H1 (cell line): Measurements from ENCODE around the gene SPINT2. TPM values are rescaled to one million over a fixed set of nuclear protein-coding genes. Genes with fewer than 3 reads are reported as not detected.

ENCODE experiments used
- CHD7 ChIP-seq: fragments of 300-600 bp; sonication (generic); IDR thresholded peaks from 2 replicates; pipeline ENCODE4 v1.7.1; 2012; ENCODE audit warnings: low read length, moderate library complexity, mild to moderate bottlenecking, inconsistent platforms; ENCODE audit not compliant: insufficient replicate concordance
- CTCF ChIP-seq, 3 experiments: IDR thresholded peaks; 1 replicate in 2 of 3; 2 replicates in 1 of 3; pipeline versions ENCODE4 v1.5.1 to v1.6.1; 2011; ENCODE audit warnings: low read length in 3 of 3, mild to moderate bottlenecking in 3 of 3, inconsistent platforms in 2 of 3, low read depth in 1 of 3, moderate library complexity in 1 of 3; ENCODE audit not compliant: insufficient read depth in 1 of 3; ENCODE audit errors: control extremely low read depth in 1 of 3
- EZH2 ChIP-seq: fragments of 200-600 bp; sonication (generic); IDR thresholded peaks from 2 replicates; pipeline ENCODE4 v1.7.1; 2012; ENCODE audit warnings: low read depth, mild to moderate bottlenecking, moderate library complexity, low read length, inconsistent platforms; ENCODE audit not compliant: severe bottlenecking
- KDM4A ChIP-seq: IDR thresholded peaks from one replicate; pipeline ENCODE4 v1.7.1; 2012; ENCODE audit warnings: low read depth, mild to moderate bottlenecking, moderate library complexity, low read length, inconsistent platforms; ENCODE audit not compliant: severe bottlenecking
- KDM5A ChIP-seq: fragments of 200-600 bp; IDR thresholded peaks from 2 replicates; pipeline ENCODE4 v1.7.1; 2012; ENCODE audit warnings: mild to moderate bottlenecking, low read length, inconsistent platforms, mixed read lengths
- POLR2A ChIP-seq, 2 experiments: IDR thresholded peaks; 1 replicate in 1 of 2; 2 replicates in 1 of 2; pipeline ENCODE4 v1.6.1; 2011; ENCODE audit warnings: low read depth in 2 of 2, low read length in 2 of 2, mild to moderate bottlenecking in 2 of 2; ENCODE audit errors: control extremely low read depth in 1 of 2
- POU5F1 ChIP-seq: IDR thresholded peaks from 2 replicates; pipeline ENCODE4 v1.6.1; 2011; ENCODE audit warnings: low read depth, mild to moderate bottlenecking, low read length, moderate library complexity
- TEAD4 ChIP-seq: IDR thresholded peaks from 2 replicates; pipeline ENCODE4 v1.6.1; 2012; ENCODE audit warnings: low read depth, low read length, inconsistent platforms, mixed read lengths
- polyA plus RNA-seq, 7 experiments: library from polyadenylated mRNA; depleted of rRNA in 3 of 7; stranded (reverse) in 5 of 7; unstranded in 2 of 7; fragments of >200 nt in 5 of 7; fragments of 200-250 nt in 2 of 7; gene quantifications; 1 replicate in 5 of 7; 2 replicates in 1 of 7; 4 replicates in 1 of 7; pipeline versions ENCODE4 v1.2.1 to v1.2.3, GENCODE V29; 2011 to 2013; ENCODE audit warnings: missing spikeins in 2 of 7, mixed read lengths in 2 of 7
- total RNA-seq: library from RNA; stranded (reverse); fragmentation: NEBNext Ultra II Directional; extraction: Animal tissue kit (Norgen Biotek cat#: 25700); gene quantifications from 2 replicates; pipeline ENCODE4 v1.2.1, GENCODE V29; 2021

Gene SPINT2
- total and polyA plus RNA-seq, 2 of the 8 experiments (the other 6 are each of a cell fraction or from before 2014, with no cell fraction given) = 294 to 296 TPM

GRCh38 chr19:38285567-38285966, 21.2 kb downstream of the SPINT2 start (continued):
- TF ChIP-seq CHD7 (no peak), CTCF (IDR thresholded peaks at IDR 0.05; ENCODE audit: control extremely low read depth in 1 of 3, insufficient read depth in 1 of 3, low read depth in 1 of 3, low read length in 3 of 3) (no peak), POU5F1 (no peak), POLR2A (IDR thresholded peaks at IDR 0.05; ENCODE audit: control extremely low read depth in 1 of 2, low read depth in 2 of 2, low read length in 2 of 2) (no peak), KDM5A (no peak), TEAD4 (no peak), KDM4A (no peak), EZH2 (no peak)
